Measurements from ENCODE around the gene PRR36.

PRR36 gene

DNA sequence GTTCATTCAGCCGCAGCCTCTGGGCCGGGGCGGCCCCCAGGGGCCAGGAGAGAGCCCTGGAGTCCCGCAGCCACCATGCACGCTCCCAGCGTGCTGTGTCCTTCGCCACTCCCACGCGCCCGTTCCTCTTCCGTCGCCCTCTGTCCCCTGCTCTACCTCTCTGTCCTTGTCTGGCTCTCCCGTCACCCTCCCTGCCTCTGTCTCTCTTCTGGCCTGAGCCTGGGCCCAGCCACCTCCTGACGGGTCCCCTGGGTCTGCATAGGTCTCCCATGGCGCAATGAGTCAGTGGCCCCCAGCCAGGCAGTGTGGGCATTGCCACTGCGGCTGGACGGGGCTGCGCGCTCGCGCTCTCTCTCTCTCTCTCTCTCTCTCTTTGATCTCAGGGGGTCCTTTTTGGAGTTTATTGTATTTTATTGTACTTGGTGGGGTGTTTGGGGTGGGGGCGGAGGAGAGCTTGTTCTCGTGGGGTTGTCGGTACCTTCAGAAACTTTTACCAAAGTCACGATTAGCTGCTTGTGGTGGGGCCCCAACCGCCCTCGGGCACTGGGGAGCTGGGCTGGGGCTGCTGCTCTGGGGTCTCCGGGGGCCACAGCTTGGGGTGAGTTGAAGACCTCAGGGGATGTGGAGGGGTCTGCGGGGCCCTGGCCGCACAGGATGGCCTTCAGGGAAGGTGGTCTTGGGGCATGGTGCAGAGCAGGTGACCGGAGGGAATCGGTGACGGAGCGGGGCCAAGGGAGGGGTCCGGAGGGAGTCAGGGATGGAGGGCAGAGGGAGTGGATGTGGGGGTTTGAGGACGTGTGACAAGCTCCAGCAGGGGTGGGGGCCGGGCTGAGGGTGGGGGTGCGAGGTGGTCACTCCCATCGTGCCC is 38.7 kb upstream of the PRR36 start:
- DNase-seq = no peak

DNA sequence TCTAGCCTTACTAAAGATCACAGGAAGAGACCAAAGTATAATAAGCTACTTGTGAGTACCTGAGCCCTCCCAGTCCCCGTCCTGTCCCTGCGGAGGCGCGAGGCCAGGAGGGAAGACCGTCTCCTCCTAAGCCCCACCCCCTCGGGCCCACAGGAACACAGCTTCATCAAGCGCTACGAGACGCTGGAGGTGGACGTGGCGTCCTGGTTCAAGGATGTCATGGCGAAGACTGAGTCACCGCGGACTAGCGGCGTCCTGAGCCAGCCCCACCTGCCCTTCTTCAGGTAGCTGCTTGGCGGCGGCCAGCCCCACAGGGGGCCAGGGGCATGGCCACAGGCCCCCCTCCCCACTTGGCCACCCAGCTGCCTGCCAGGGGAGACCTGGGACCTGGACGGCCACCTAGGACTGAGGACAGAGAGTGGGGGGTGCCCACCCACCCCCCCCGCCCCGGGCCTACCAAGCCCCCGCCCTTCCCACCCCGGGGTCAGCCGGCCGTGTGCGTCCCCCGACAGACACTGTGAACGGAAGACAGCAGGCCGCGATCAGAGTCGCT is 38.0 kb upstream of the PRR36 start:
- no peak for DNase-seq

- no peak for DNase-seq
These were observed 37.4 kb upstream of the PRR36 start for GRCh38 chr19:7911508-7912143.

GRCh38 chr19:7910321-7911161 is 36.4 kb upstream of the PRR36 start:
- DNase-seq = no peak

- DNase-seq = no peak
These were observed 35.4 kb upstream of the PRR36 start for GRCh38 chr19:7909471-7910067.

- DNase-seq = no peak
These were observed 34.7 kb upstream of the PRR36 start for GRCh38 chr19:7908742-7909461.

- DNase-seq = no peak
These were observed 34.0 kb upstream of the PRR36 start for GRCh38 chr19:7908078-7908699.

- no peak for DNase-seq
These were observed 33.4 kb upstream of the PRR36 start for GRCh38 chr19:7907544-7907943.

GRCh38 chr19:7907122-7907521 is 32.9 kb upstream of the PRR36 start:
- no peak for DNase-seq

- DNase-seq = no peak
These were observed 31.7 kb upstream of the PRR36 start for GRCh38 chr19:7905859-7906258.

DNA sequence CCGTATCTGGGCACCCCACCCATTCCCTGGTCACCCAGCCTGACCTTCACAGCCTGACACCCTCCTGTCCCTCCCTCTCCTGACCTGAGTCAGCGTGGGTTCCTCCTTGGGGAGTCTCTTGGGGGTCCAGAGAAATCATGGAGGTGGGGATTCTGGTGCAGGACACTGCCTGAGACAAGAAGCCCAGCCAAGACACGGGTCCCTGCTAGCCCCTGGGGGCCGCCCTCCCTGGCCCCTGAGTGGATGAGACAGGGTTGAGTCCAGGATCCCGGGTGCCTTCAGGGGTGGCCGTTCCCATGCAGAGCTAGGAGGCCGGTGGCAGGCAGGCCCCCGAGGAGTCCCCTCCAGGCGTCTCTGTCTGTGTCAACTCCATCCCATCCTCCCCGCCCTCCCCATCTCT is 31.1 kb upstream of the PRR36 start:
- no peak for DNase-seq

DNA sequence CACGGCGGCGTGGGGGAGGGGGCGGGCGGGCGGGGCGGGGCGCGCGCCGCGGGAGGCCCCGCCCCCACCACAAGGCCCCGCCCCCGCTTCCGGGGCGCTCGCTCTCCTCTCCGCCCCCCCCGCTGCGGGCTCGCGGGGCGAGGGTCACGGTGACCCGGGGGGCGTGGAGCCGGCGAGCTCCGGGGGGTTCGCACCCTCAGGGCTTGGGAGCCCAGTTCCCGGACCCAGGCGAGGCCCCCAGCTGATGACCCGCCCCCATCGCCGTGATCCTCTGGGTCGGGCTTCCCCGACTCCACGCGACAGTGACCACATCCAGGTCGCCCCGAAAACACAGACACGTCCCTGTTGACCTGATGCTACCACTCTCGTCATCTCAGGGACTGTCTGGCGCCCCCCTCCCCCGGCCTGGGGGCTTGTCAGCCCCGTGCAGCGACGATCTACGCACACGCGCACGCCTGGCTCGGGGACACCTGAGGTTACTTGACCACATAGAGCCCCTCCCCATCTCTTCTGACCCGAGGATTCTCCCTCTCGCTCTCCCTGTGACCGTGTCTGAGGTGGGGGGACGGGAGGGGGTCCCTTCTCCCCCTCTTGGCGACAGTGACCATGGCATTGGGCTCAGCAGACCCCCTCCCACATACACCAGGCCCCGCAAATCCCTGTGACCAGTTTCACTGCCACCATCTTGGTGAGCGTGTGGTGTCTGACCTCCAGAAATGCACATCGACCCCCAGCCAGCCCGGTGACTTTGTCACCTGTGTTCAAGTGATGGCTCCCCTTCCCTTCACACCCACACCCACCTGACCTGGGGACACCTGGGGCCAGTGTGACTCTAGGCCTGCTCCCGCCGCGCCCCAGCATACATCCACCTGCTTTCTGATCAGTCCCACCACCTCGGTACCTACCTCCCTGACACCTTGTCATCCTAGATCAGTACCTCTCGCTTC is 30.2 kb upstream of the PRR36 start:
- DNase-seq = peak; percentile 61

GRCh38 chr19:7903244-7904073 is 29.3 kb upstream of the PRR36 start, which contains the start of gene MAP2K7:
TSS of gene MAP2K7 (plus strand) at chr19:7903877. CDS start at chr19:7903945, 68 bp downstream.
- peak; percentile 100 for DNase-seq

DNA sequence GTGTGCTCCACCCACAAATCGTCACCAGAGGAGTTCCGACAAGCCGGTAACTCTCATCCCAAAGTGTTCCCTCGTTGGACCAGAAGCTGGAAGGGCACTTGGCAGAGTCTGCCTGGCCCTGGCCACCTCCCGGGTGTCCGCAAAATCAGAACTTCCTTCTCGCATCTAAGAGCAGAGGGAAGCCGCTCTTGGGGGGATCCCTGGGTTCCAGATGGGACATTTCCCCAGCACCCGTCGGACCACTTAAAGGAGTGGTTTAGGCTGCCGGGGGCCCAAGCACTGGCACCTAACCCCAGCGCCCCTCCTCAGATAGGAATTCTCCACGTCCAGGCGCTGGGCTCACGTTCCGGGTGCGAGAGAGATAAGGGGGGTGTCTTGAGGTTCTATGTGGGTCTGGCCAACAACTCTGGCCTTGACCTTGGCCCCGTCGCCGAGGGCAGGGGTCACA is 28.6 kb upstream of the PRR36 start:
- DNase-seq = no peak

DNA sequence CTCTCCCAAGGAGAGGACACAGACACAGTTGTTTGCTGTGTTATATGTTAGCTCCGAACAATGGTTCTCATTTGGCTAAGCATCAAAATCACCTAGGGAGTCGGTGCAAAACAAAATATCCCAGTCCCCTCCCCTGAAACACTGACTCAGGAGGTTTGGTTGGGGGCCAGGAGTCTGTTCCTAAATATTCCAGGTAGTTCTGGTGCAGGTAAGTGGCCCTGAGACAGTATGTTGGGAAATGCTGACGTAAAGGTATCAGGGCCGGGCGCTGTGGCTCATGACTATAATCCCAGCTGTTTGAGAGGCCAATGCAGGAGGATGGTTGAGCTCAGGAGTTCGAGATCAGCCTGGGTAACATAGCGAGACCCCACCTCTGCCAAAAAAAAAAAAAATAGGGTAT is 27.1 kb upstream of the PRR36 start:
- no peak for DNase-seq

DNA sequence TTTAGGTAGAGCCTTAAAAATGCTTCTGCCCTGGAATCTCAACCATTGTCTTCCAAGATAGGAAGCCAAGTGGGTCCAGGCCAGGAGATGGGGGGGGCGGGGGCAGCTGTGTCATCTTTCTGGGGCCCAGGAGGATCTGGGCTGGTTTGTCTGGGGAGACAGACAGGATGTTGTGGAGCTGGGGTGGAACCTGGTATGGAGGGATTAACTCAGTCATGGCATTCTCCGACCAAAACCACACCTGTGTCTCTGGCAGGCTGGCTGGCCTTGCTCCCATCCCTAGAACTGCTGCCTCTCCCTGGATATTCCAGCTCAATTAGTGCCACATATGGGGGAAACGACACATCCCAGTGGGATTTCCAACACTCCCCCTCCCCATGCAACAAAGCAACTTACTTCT is 26.7 kb upstream of the PRR36 start:
- no peak for DNase-seq

- DNase-seq = no peak
These were observed 26.2 kb upstream of the PRR36 start for GRCh38 chr19:7900401-7900870.

DNA sequence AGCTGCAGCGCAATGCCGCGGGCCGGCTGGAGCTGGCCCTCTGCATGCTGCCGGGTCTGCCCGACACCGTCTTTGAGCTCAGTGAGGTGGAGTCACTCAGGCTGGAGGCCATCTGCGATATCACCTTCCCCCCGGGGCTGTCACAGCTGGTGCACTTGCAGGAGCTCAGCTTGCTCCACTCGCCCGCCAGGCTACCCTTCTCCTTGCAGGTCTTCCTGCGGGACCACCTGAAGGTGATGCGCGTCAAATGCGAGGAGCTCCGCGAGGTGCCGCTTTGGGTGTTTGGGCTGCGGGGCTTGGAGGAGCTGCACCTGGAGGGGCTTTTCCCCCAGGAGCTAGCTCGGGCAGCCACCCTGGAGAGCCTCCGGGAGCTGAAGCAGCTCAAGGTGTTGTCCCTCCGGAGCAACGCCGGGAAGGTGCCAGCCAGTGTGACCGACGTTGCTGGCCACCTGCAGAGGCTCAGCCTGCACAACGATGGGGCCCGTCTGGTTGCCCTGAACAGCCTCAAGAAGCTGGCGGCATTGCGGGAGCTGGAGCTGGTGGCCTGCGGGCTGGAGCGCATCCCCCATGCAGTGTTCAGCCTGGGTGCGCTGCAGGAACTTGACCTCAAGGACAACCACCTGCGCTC is 25.7 kb upstream of the PRR36 start:
- no peak for DNase-seq

- no peak for DNase-seq
These were observed 24.8 kb upstream of the PRR36 start for GRCh38 chr19:7898967-7899366.

All from activated CD4-positive, alpha-beta T cell treated with anti-CD3 and anti-CD28 coated beads for 48 hours (primary cell).